ENCODE measurements around the gene PPA1. TPM values are rescaled to one million over a fixed set of nuclear protein-coding genes. Genes with fewer than 3 reads are reported as not detected.
"Not testable (repeated sequence)": the region's sequence is repeated elsewhere in the genome, so short reads cannot be mapped to it uniquely, and the experiment has no call there.

Gene PPA1
- total RNA-seq, 2 experiments from 2014 or later: 357 to 368 TPM

GRCh38 chr10:70190102-70190501 is 43.1 kb downstream of the PPA1 start:
- Mint-ChIP-seq H3K4me1 (ENCODE audit: low read depth) (no peaks in the 10 kb centered on the region), H3K27ac (no peak overlapping the region), H3K9me3 (no peaks in the 10 kb centered on the region), H3K27me3 (no peaks in the 10 kb centered on the region), H3K4me3 (no peak overlapping the region), H3K36me3 (ENCODE audit: low read depth) (no peaks in the 10 kb centered on the region)
- no peak for TF ChIP-seq CTCF (IDR thresholded peaks at IDR 0.05)
- intact Hi-C loops (cut with micrococcal nuclease): no loop called here
- ATAC-seq (no peak), DNase-seq (no peak)
- ChIA-PET POLR2A (interaction anchor here (1.0 to 1.2 kb wide), 2 partner anchors 15 to 22 kb away, joined by 3 read pairs; no protein-coding TSS in a partner anchor), CTCF (interaction anchor here (1.1 to 1.5 kb wide), 3 partner anchors 32 to 74 kb away, joined by 4 to 6 read pairs (median 5); partner anchors contain the start of gene TYSND1)

- ATAC-seq (no peak), DNase-seq (no peak)
- TF ChIP-seq CTCF (IDR thresholded peaks at IDR 0.05): no peak
- H3K36me3 Mint-ChIP-seq (ENCODE audit: low read depth): no peaks in the 10 kb centered on the region
- no peaks in the 10 kb centered on the region for H3K27me3 Mint-ChIP-seq
- H3K4me3 Mint-ChIP-seq: no peak overlapping the region
- H3K4me1 Mint-ChIP-seq (ENCODE audit: low read depth): no peaks in the 10 kb centered on the region
- H3K27ac Mint-ChIP-seq: no peak overlapping the region
- no peaks in the 10 kb centered on the region for H3K9me3 Mint-ChIP-seq
- ChIA-PET POLR2A (interaction anchor here (0.7 kb wide), 1 partner anchor 55 kb away, joined by 3 read pairs; no protein-coding TSS in a partner anchor), CTCF (interaction anchor here (1.3 kb wide), 1 partner anchor 43 kb away, joined by 3 read pairs; no protein-coding TSS in a partner anchor)
- intact Hi-C loops (cut with micrococcal nuclease): no loop called here
These were observed 44.5 kb downstream of the PPA1 start for GRCh38 chr10:70188768-70189167.

- ATAC-seq (no peak), DNase-seq (no peak)
- no peak for TF ChIP-seq CTCF (IDR thresholded peaks at IDR 0.05)
- Mint-ChIP-seq H3K36me3 (ENCODE audit: low read depth) (no peaks in the 10 kb centered on the region), H3K4me3 (no peak overlapping the region), H3K27me3 (peaks cover 2% of the 10 kb centered on the region), H3K9me3 (no peaks in the 10 kb centered on the region), H3K4me1 (ENCODE audit: low read depth) (no peaks in the 10 kb centered on the region), H3K27ac (no peak overlapping the region)
- ChIA-PET POLR2A (no interaction called here), CTCF (no interaction called here)
- intact Hi-C loops (cut with micrococcal nuclease): no loop called here
These were observed 46.7 kb downstream of the PPA1 start for GRCh38 chr10:70186571-70186970.

- no peak for DNase-seq
- Mint-ChIP-seq H3K27ac (no peak overlapping the region), H3K9me3 (no peaks in the 10 kb centered on the region), H3K36me3 (ENCODE audit: low read depth) (no peaks in the 10 kb centered on the region), H3K4me1 (ENCODE audit: low read depth) (no peaks in the 10 kb centered on the region), H3K4me3 (no peak overlapping the region), H3K27me3 (peaks cover 2% of the 10 kb centered on the region)
- ChIA-PET CTCF (no interaction called here), POLR2A (interaction anchor here (2.2 kb wide), 1 partner anchor 16 kb away, joined by 6 read pairs; the partner anchor contains the start of gene SAR1A)
- no peak for TF ChIP-seq CTCF (IDR thresholded peaks at IDR 0.05)
- intact Hi-C loops (cut with micrococcal nuclease): no loop called here
- no peak for ATAC-seq
These were observed 47.1 kb downstream of the PPA1 start for GRCh38 chr10:70186090-70186489.

- no peak for TF ChIP-seq CTCF (IDR thresholded peaks at IDR 0.05)
- Mint-ChIP-seq H3K9me3 (peaks cover 4% of the 10 kb centered on the region), H3K27ac (no peak overlapping the region), H3K27me3 (peaks cover 2% of the 10 kb centered on the region), H3K4me1 (ENCODE audit: low read depth) (no peaks in the 10 kb centered on the region), H3K4me3 (no peak overlapping the region), H3K36me3 (ENCODE audit: low read depth) (no peaks in the 10 kb centered on the region)
- no peak for ATAC-seq
- intact Hi-C loops (cut with micrococcal nuclease): no loop called here
- CTCF ChIA-PET: no interaction called here
- DNase-seq: no peak
- POLR2A ChIA-PET: interaction anchor here (1.0 kb wide), 1 partner anchor 13 kb away, joined by 3 read pairs; the partner anchor contains the start of gene SAR1A
These were observed 49.9 kb downstream of the PPA1 start for GRCh38 chr10:70183304-70183703.

GRCh38 chr10:70179209-70179608 is 54.0 kb downstream of the PPA1 start:
- H3K9me3 Mint-ChIP-seq; POLR2A ChIA-PET; H3K4me3 Mint-ChIP-seq; H3K36me3 Mint-ChIP-seq (ENCODE audit: low read depth); H3K27me3 Mint-ChIP-seq; H3K27ac Mint-ChIP-seq; DNase-seq; ATAC-seq; H3K4me1 Mint-ChIP-seq (ENCODE audit: low read depth): not testable (repeated sequence)
- CTCF ChIA-PET: interaction anchor here (1.2 kb wide), 1 partner anchor 32 kb away, joined by 7 read pairs; the partner anchor contains the start of gene TYSND1
- intact Hi-C loops (cut with micrococcal nuclease): loop anchor here (2.0 kb wide), 1 partner anchor 36 kb away; no protein-coding TSS in a partner anchor

All from activated CD8-positive, alpha-beta T cell treated with anti-CD3 and anti-CD28 coated beads for 36 hours (primary cell).